GM19372 (cell line): Measurements from ENCODE around the gene NDUFB3.

ENCODE experiments used
- ATAC-seq: cut with Tn5 transposase; IDR thresholded peaks from one replicate; pipeline ENCODE4 v1.9.1; 2021; ENCODE audit warnings: mild to moderate bottlenecking, low read depth, moderate library complexity; ENCODE audit not compliant: unreplicated experiment

Gene NDUFB3

GRCh38 chr2:201127152-201127511 is 55.3 kb downstream of the NDUFB3 start:
- ATAC-seq = no peak

GRCh38 chr2:201127570-201127969 is 55.8 kb downstream of the NDUFB3 start:
- ATAC-seq = no peak

GRCh38 chr2:201128033-201128432 is 56.2 kb downstream of the NDUFB3 start:
- no peak for ATAC-seq

GRCh38 chr2:201128933-201129505 is 57.2 kb downstream of the NDUFB3 start:
- no peak for ATAC-seq

- ATAC-seq = no peak
These were observed 58.9 kb downstream of the NDUFB3 start for GRCh38 chr2:201130524-201131186.

- no peak for ATAC-seq
These were observed 60.7 kb downstream of the NDUFB3 start for GRCh38 chr2:201132518-201132917.
